ENCODE results near the gene TFCP2L1. TPM values are rescaled to one million over a fixed set of nuclear protein-coding genes. Genes with fewer than 3 reads are reported as not detected.

TFCP2L1 gene
- total RNA-seq, 1 experiment from 2014 or later: 1.8 TPM

DNA sequence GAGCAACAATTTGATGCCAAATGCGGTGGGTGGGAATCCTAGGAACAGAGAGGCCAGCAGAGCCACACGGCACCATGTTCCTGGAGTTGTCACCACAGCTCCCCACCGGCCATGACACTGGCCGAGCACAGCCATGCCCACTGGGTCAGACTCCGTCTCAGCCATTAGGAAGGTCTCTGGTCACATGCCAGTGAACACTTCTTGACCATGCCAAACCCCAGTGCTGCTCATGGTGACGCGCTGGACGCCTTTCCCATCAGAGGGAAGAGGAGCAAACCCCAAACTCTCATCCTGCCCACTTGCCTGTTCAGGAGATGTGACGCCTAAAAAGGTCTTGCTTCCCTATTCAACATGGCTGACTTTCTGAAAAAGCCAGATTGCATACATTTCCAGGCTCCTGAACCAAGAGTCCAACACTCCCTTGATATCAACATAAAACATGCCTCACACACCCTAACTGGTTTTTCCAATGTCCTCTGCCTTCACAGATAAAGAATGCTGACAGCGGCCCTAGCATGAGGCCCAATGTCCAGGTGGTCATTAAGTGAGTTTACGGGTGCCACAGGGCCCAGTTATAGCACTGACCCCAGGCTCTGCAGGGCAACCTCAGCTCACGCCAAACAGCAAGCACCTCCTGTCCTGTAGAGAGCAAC, 31.9 kb downstream of the TFCP2L1 start:
- H3T11ph ChIP-seq (ENCODE audit: low read length): no peak overlapping the region
- WGBS (ENCODE audit: extremely low coverage, insufficient read length, low lambda C conversion rate): no CpG with 5 or more reads among the region's 12 CpGs

More for the DNA sequence above, 31.9 kb downstream of the TFCP2L1 start:
- no peaks in the 10 kb centered on the region for H3K79me1 ChIP-seq (ENCODE audit: insufficient read depth, low read depth, low read length, poor library complexity, severe bottlenecking)
- H2BK5ac ChIP-seq (ENCODE audit: insufficient read length, low read length): no peak overlapping the region
- Mint-ChIP-seq H3K9me3 (no peaks in the 10 kb centered on the region), H3K27me3 (ENCODE audit: low read depth) (peaks cover 3% of the 10 kb centered on the region), H3K36me3 (ENCODE audit: insufficient read depth in 1 of 3, low read depth in 3 of 3) (no peaks in the 10 kb centered on the region; a peak in 1 of 7 replicates), H3K27ac (no peak overlapping the region), H3K4me3 (no peak overlapping the region), H3K4me1 (peaks cover 6 to 12% of the 10 kb centered on the region in 2 experiments)
- no peak overlapping the region for H4K8ac ChIP-seq (replicated peaks; ENCODE audit: insufficient read length, low read depth, low read length)
- no peaks in the 10 kb centered on the region for H3K79me2 ChIP-seq (ENCODE audit: insufficient read depth, low read length)
- H3K23ac ChIP-seq (ENCODE audit: insufficient read length, low read depth, low read length): no peak overlapping the region
- no peak overlapping the region for H3K9ac ChIP-seq (ENCODE audit: extremely low read depth, insufficient read length, low read length)
- no peak overlapping the region; the same call in 1 of the 2 replicates for H3K14ac ChIP-seq (ENCODE audit: insufficient read depth, low read length)
- no peak overlapping the region for H2BK120ac ChIP-seq (ENCODE audit: low read depth, low read length, poor library complexity, severe bottlenecking)
- H2BK15ac ChIP-seq (ENCODE audit: low read depth, low read length): no peak overlapping the region
- TF ChIP-seq, protein P1, sequence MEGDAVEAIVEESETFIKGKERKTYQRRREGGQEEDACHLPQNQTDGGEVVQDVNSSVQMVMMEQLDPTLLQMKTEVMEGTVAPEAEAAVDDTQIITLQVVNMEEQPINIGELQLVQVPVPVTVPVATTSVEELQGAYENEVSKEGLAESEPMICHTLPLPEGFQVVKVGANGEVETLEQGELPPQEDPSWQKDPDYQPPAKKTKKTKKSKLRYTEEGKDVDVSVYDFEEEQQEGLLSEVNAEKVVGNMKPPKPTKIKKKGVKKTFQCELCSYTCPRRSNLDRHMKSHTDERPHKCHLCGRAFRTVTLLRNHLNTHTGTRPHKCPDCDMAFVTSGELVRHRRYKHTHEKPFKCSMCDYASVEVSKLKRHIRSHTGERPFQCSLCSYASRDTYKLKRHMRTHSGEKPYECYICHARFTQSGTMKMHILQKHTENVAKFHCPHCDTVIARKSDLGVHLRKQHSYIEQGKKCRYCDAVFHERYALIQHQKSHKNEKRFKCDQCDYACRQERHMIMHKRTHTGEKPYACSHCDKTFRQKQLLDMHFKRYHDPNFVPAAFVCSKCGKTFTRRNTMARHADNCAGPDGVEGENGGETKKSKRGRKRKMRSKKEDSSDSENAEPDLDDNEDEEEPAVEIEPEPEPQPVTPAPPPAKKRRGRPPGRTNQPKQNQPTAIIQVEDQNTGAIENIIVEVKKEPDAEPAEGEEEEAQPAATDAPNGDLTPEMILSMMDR (conservative IDR thresholded peaks at IDR 0.05): no peak
- H2AFZ ChIP-seq (ENCODE audit: low read length): no peak overlapping the region
- H4K91ac ChIP-seq (ENCODE audit: insufficient read length, low read depth, low read length): no peak overlapping the region
- no peak overlapping the region for H3K56ac ChIP-seq (ENCODE audit: insufficient read length, low read depth, low read length)
- H3K23me2 ChIP-seq (ENCODE audit: insufficient read length, low read depth, low read length, poor library complexity, severe bottlenecking): no peaks in the 10 kb centered on the region
- no peak overlapping the region for H2AK5ac ChIP-seq (ENCODE audit: insufficient read length, low read length)
- H3K4me1 ChIP-seq (ENCODE audit: insufficient read depth, low read length): no peaks in the 10 kb centered on the region
- DNase-seq: no peak
- no peak overlapping the region for H2BK20ac ChIP-seq (ENCODE audit: low read depth, low read length, poor library complexity, severe bottlenecking)
- no peaks in the 10 kb centered on the region for H3K27me3 ChIP-seq (ENCODE audit: insufficient read depth, low read length)
- no peaks in the 10 kb centered on the region for H4K20me1 ChIP-seq (ENCODE audit: control insufficient read depth, insufficient read depth, insufficient read length)
- H3K18ac ChIP-seq (ENCODE audit: insufficient read length, low read depth, low read length): no peak overlapping the region
- no peak overlapping the region for H3K27ac ChIP-seq (ENCODE audit: insufficient read length, low read depth, low read length)
- H3K9me3 ChIP-seq (ENCODE audit: control insufficient read depth, low read depth, low read length): no peaks in the 10 kb centered on the region
- H3K4ac ChIP-seq (ENCODE audit: low read depth, low read length): no peak overlapping the region
- H2BK12ac ChIP-seq (ENCODE audit: insufficient read length, low read depth, low read length): no peak overlapping the region
- H4K5ac ChIP-seq (ENCODE audit: insufficient read length, low read depth, low read length): no peak overlapping the region
- H3K4me2 ChIP-seq (ENCODE audit: insufficient read depth, insufficient read length, low read length): no peak overlapping the region

All from H9 (cell line).